Measurements from ENCODE around the gene MYO3B.

DNA sequence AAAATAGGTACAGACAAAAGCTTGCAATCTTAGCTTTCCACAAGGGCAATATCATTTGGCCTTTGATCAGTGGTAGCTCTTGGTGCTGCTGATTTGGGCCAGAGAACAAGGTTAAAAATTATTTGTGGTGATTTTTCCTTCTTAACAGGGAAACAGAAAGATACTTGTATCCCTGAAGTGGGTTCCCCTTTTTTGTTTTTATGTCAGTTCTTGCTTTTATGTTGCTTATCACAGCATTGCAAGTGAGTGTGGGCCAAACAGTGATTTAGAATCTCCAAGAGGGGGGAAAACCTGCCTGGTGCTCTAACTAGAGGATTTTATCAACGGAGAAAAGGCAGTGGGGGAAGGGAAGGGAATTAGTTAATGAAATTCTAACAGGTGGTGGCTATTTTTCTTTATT lies 339.6 kb downstream of the MYO3B start:
- TF ChIP-seq HOXA7 (CRISPR knock-in tag; IDR thresholded peaks at IDR 0.05; ENCODE audit: borderline replicate concordance): no peak
- TF ChIP-seq ZNF585B (tag by site-specific recombination; IDR thresholded peaks at IDR 0.05): no peak
- no peak for TF ChIP-seq YY1 (tag by site-specific recombination; IDR thresholded peaks at IDR 0.05)
- TF ChIP-seq, protein P1, sequence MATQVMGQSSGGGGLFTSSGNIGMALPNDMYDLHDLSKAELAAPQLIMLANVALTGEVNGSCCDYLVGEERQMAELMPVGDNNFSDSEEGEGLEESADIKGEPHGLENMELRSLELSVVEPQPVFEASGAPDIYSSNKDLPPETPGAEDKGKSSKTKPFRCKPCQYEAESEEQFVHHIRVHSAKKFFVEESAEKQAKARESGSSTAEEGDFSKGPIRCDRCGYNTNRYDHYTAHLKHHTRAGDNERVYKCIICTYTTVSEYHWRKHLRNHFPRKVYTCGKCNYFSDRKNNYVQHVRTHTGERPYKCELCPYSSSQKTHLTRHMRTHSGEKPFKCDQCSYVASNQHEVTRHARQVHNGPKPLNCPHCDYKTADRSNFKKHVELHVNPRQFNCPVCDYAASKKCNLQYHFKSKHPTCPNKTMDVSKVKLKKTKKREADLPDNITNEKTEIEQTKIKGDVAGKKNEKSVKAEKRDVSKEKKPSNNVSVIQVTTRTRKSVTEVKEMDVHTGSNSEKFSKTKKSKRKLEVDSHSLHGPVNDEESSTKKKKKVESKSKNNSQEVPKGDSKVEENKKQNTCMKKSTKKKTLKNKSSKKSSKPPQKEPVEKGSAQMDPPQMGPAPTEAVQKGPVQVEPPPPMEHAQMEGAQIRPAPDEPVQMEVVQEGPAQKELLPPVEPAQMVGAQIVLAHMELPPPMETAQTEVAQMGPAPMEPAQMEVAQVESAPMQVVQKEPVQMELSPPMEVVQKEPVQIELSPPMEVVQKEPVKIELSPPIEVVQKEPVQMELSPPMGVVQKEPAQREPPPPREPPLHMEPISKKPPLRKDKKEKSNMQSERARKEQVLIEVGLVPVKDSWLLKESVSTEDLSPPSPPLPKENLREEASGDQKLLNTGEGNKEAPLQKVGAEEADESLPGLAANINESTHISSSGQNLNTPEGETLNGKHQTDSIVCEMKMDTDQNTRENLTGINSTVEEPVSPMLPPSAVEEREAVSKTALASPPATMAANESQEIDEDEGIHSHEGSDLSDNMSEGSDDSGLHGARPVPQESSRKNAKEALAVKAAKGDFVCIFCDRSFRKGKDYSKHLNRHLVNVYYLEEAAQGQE (tag by site-specific recombination; IDR thresholded peaks at IDR 0.05): no peak
- TF ChIP-seq ZNF510 (tag by site-specific recombination; IDR thresholded peaks at IDR 0.05; ENCODE audit: insufficient replicate concordance): no peak

All from HEK293 (cell line).